Transverse colon (tissue), 4 donors: ENCODE measurements around the gene CLSTN2. TPM values are rescaled to one million over a fixed set of nuclear protein-coding genes. Genes with fewer than 3 reads are reported as not detected.

ENCODE experiments used
- DNase-seq: peaks from one replicate; pipeline ENCODE4 v3.0.0-alpha.2; 2019
- H3K27ac ChIP-seq, 4 donors: fragments of 200-600 bp; sonication (generic); 2 replicates each; pipeline ENCODE4 v1.5.1; 2016 to 2018; ENCODE audit warnings: inconsistent platforms in 4 of 4
- H3K27me3 ChIP-seq: fragments of 200-600 bp; sonication (generic); 2 replicates; pipeline ENCODE4 v1.5.1; 2017; ENCODE audit warnings: inconsistent platforms
- H3K36me3 ChIP-seq, 4 donors: fragments of 200-600 bp; sonication (generic); 2 replicates each; pipeline ENCODE4 v1.5.1; 2017 to 2019; ENCODE audit warnings: inconsistent platforms in 4 of 4
- H3K4me1 ChIP-seq, 4 donors: fragments of 200-600 bp; sonication (generic); 2 replicates each; pipeline ENCODE4 v1.5.1; 2017 to 2020; ENCODE audit warnings: inconsistent platforms in 4 of 4
- H3K4me3 ChIP-seq, 4 donors: fragments of 200-600 bp; sonication (generic); 1 replicate in 1 of 4; 2 replicates in 3 of 4; pipeline versions ENCODE4 v1.5.1 to v1.6.1; 2017 to 2019; ENCODE audit warnings: inconsistent platforms in 4 of 4
- H3K9me3 ChIP-seq, 2 donors: fragments of 200-600 bp; sonication (generic); 2 replicates each; pipeline ENCODE4 v1.5.1; 2017 to 2019; ENCODE audit warnings: inconsistent platforms in 2 of 2
- CTCF ChIP-seq, 5 experiments: fragments of 200-600 bp in 3 of 5; fragments of 450-650 bp in 2 of 5; sonication (generic) in 3 of 5; IDR thresholded peaks; 1 replicate in 2 of 5; 2 replicates in 3 of 5; pipeline ENCODE4 v1.5.1; 2016 to 2017; ENCODE audit warnings: antibody characterized with exemption in 5 of 5, inconsistent platforms in 3 of 5, mild to moderate bottlenecking in 2 of 5, moderate library complexity in 1 of 5
- EP300 ChIP-seq: sonication (generic); formaldehyde crosslinking; IDR thresholded peaks from one replicate; pipeline ENCODE4 v1.6.1; 2017; ENCODE audit warnings: antibody characterized with exemption, low read depth
- POLR2A ChIP-seq: fragments of 450-650 bp; IDR thresholded peaks from one replicate; pipeline ENCODE4 v1.6.1; 2016; ENCODE audit warnings: antibody characterized with exemption, mild to moderate bottlenecking, moderate library complexity
- POLR2AphosphoS5 ChIP-seq, 3 donors: sonication (generic); formaldehyde crosslinking; IDR thresholded peaks; one replicate each; pipeline ENCODE4 v1.6.1; 2016; ENCODE audit warnings: antibody characterized with exemption in 3 of 3
- WGBS, 2 donors: methylation state at CpG; one replicate each; pipeline ENCODE4 v1.1.5; 2018; ENCODE audit warnings: low coverage in 1 of 2; 5-methylcytosine and 5-hydroxymethylcytosine counted together
- in situ Hi-C, 4 donors: fragments of 200-750 bp; cut with MboI; loops; one replicate each; pipeline versions ENCODE4 v1.15.0 to v1.15.1; 2017; ENCODE audit warnings: low sequenced_read_pairs in 3 of 4, low pct_ligation_motif_present in 1 of 4, low pct_unique_long_range_greater_than_20kb in 1 of 4
- intact Hi-C: fragments of 100-400 bp; cut with DNase I; formaldehyde crosslinking; loops from one replicate; pipeline ENCODE4 v1.15.1; 2023; ENCODE audit warnings: low total_unique reads
- total RNA-seq, 4 donors: library from RNA; depleted of rRNA; stranded (reverse); fragments of >200 nt; gene quantifications; one replicate each; pipeline ENCODE4 v1.1.0, GENCODE V29; 2016

CLSTN2 gene
- total RNA-seq, 4 donors from 2014 or later = 0.60 to 9.0 (median 2.2) TPM

GRCh38 chr3:140375002-140375401, 440.0 kb downstream of the CLSTN2 start:
- in situ Hi-C loops = no loop called here
- intact Hi-C loops = no loop called here
- Histone ChIP-seq H3K27ac (no peak overlapping the region), H3K4me1 (no peaks in the 10 kb centered on the region), H3K4me3 (no peak overlapping the region), H3K36me3 (no peaks in the 10 kb centered on the region), H3K27me3 (no peaks in the 10 kb centered on the region), H3K9me3 (no peaks in the 10 kb centered on the region)
- 33 to 37% methylated on average over 1 of the region's 1 CpG for WGBS, 2 donors
- DNase-seq = no peak
- no peak for TF ChIP-seq POLR2A
- TF ChIP-seq CTCF (IDR thresholded peaks at IDR 0.05) = no peak
- no peak for TF ChIP-seq POLR2AphosphoS5 (IDR thresholded peaks at IDR 0.05)
- no peak for TF ChIP-seq EP300

GRCh38 chr3:140376136-140376889, 441.3 kb downstream of the CLSTN2 start:
- Histone ChIP-seq H3K27me3 (no peaks in the 10 kb centered on the region), H3K27ac (no peak overlapping the region), H3K4me3 (no peak overlapping the region), H3K36me3 (no peaks in the 10 kb centered on the region), H3K4me1 (no peaks in the 10 kb centered on the region), H3K9me3 (no peaks in the 10 kb centered on the region)
- in situ Hi-C loops (no loop called here), intact Hi-C loops (no loop called here)
- no peak for DNase-seq
- 83 to 96% methylated on average over 1 of the region's 1 CpG for WGBS, 2 donors
- no peak for TF ChIP-seq POLR2A
- TF ChIP-seq EP300 = no peak
- no peak for TF ChIP-seq POLR2AphosphoS5 (IDR thresholded peaks at IDR 0.05)

- DNase-seq = no peak
- no peaks in the 10 kb centered on the region for H3K36me3 ChIP-seq
- H3K4me3 ChIP-seq = no peak overlapping the region
- no peak overlapping the region for H3K27ac ChIP-seq
- 77 to 80% methylated on average over 1 of the region's 1 CpG for WGBS, 2 donors
- H3K9me3 ChIP-seq = no peaks in the 10 kb centered on the region
- intact Hi-C loops (no loop called here), in situ Hi-C loops (no loop called here)
- no peak for TF ChIP-seq POLR2A
- no peak for TF ChIP-seq CTCF (IDR thresholded peaks at IDR 0.05)
- TF ChIP-seq POLR2AphosphoS5 (IDR thresholded peaks at IDR 0.05) = no peak
- no peak for TF ChIP-seq EP300
- H3K27me3 ChIP-seq = no peaks in the 10 kb centered on the region
- no peaks in the 10 kb centered on the region for H3K4me1 ChIP-seq
These were observed 442.7 kb downstream of the CLSTN2 start for GRCh38 chr3:140377644-140378043.

- H3K4me1 ChIP-seq = no peaks in the 10 kb centered on the region
- H3K27ac ChIP-seq = no peak overlapping the region
- no peak overlapping the region for H3K4me3 ChIP-seq
- no peaks in the 10 kb centered on the region for H3K36me3 ChIP-seq
- intact Hi-C loops = no loop called here
- H3K27me3 ChIP-seq = no peaks in the 10 kb centered on the region
- TF ChIP-seq CTCF (IDR thresholded peaks at IDR 0.05) (no peak), POLR2AphosphoS5 (IDR thresholded peaks at IDR 0.05) (no peak), POLR2A (no peak), EP300 (no peak)
- WGBS, 2 donors = 33 to 50% methylated on average over 2 to 3 of the region's 3 CpGs
- in situ Hi-C loops = no loop called here
- H3K9me3 ChIP-seq = no peaks in the 10 kb centered on the region
- DNase-seq = no peak
These were observed 443.8 kb downstream of the CLSTN2 start for GRCh38 chr3:140378571-140379340.
